NK-92 treated with Interleukin-12 subunit alpha and Interleukin-12 subunit beta, amount 100 ng/mL, for 24 hours (cell line): Measurements from ENCODE around the gene BCLAF1.
"Not testable (repeated sequence)": the region's sequence is repeated elsewhere in the genome, so short reads cannot be mapped to it uniquely, and the experiment has no call there.

Source experiments
- DNase-seq: peaks from one replicate; lab custom pipeline; 2025; lab: John Stamatoyannopoulos, UW

Gene BCLAF1

DNA sequence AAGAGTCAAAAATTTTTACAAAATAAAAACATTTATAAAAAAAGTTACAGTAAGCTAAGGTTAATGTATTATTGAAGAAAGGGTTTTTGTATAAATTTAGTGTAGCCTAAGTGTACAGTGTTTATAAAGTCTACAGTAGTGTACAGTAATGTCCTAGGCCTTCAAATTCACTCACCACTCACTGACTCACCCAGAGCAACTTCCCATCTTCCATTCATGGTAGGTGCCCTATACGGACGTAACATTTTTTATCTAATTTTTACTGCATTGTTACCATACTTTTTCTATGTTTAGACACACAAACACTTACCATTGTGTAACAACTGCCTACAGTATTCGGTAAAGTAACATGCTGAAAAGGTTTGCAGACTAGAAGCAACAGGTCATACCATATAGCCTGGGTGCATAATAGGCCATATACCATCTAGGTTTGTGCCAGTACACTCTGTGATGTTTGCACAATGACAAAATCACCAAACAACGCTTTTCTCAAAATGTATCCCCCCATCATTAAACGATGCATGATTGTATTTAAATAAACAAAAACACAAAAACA, 45.5 kb downstream of the BCLAF1 start:
- DNase-seq = no peak

DNA sequence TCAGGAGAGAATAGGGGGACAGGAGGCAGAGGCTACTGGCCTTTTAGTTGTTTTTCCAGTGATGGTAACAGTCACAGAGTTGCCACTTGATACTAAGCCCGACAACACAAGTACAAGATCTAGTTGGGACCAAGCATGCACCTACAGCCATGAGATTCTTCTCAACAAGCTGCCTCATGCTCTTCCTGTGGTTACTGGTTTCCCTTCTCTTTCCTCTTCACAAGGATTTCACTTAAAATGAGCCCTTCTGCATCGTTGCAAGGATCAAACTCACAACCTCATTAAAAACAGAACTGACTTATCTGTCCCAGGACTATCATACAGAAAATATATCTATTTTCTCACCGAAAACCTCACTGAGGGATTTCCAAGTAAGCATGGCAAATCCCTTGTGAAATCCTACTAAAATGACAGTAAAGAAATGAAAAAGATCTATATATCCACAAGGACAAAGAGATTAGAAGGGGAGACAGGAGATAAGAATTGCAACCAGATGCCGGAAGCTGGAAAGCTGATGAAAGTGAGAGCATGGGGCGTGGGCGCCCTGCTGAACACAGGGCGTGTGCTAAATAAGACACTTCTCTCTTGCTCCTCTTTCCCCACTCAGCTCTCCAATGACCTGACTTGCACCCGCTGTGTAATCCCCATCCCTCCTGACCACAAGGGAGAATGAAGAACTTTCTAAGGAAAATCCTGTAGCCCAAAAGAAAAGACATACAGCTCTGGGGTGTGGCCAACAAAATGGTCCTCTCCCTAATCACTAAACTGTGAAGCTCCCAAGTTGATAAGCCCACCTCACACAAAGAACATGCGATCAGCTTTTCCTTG, 53.0 kb downstream of the BCLAF1 start:
- no peak for DNase-seq

DNA sequence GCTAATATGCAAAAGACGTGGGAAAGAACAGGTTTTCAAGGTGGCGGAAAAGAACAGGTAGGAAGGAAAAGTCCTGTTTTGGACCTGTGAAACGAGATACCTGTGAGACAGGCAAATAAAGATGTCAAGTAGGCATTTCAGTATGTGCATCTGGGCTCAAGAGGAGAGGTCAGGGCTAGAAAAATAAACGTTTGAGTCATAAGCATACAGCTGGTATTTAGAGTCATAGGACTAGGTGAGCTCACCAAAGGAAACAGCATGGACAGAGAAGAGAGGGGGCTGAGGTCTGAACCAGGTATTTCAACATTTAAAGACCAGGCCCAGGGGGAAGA, 54.4 kb downstream of the BCLAF1 start:
- no peak for DNase-seq

DNA sequence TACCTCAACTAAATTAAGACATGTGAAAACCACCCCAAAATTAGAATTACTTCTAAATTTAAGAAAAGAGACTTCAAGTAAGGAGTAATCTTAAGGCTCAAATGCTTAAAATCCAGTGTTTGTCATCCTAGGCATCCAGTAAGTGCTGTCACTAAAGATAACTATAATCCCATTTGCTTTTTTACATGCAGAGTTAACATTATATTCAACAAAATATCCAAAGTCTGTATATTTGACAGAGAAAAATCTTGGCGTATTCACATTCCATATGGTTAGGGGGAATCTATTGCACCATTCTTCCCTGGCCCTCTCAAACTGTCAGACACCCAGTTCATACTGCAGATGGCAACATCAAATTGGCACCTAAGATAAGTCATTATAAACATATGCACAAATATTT, 56.9 kb downstream of the BCLAF1 start:
- DNase-seq = no peak

DNA sequence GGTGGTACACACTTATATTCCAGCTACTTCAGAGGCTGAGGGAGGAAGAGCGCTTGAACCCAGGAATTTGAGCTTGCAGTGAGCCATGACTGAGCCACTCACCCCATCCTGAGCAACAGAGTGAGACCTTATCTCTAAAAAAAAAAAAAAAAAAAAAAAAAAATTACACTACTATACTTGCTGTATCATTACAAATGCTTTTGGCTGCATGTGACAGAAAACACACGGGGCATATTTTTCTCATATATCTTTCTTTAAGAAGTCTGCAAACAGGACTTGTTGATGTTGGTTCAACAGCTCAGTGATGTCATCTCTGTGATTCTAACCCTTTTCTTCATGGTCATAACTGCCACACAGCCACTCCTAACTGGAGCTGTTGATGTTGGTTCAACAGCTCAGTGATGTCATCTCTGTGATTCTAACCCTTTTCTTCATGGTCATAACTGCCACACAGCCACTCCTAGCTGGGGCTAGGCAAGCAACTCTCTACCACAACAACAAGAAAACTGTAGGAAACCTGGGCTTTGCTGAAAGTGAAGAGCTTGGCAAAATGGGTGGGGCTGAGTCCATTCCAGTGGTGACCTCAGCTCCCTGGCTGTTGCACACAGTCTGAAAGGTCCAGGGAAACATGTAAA, 59.3 kb downstream of the BCLAF1 start:
- DNase-seq = no peak

DNA sequence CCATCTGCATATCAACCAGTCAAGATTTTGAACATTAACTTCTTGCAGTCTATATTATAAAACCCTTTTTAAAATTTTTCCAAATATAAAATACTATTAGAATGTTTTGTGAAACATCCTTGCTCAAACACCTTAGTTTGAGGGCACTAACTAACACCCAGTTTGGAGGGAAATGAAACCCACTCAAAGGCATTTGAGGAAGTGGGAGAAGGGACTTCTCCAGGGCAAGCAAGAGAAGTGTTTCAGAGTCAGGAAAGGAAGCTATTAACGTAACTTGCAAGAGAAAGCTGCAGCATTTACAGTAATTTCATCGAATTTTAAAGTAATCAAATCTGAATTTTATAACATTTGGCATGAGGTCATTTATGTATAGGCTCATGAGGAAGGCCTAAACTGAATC, 60.8 kb downstream of the BCLAF1 start:
- no peak for DNase-seq

DNA sequence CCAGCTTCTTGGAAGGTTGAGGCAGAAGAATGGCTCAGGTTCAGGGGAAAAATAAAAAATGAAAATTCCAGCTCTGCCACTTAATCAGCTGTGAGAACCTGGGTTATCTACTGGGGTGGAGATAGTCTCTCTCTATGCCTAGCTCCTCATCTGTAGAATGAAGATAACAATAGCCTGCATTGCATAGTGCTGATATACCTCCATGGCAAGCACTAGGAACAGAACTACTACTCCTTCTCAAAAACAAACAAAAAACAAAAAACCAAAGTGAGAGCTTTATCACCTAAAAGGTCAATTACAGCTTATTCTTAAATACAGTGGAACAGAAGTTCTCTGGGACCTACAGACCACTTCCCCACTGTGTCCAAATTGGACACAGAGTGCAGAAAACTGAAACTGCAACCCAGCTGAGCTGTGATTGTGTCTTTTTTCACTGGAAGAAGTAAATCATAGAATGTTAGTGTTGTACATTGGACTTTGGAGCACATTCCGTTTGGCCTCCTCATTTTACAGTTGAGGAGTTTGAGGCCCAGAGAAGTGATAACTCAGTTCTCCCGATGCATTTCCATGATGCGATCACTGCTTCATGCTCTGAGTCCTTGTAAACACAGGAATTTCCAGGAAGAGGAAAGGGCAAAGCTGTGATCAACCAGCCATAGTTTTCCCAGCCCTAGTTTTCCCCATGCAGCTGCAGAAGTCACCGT, 62.8 kb downstream of the BCLAF1 start:
- no peak for DNase-seq

DNA sequence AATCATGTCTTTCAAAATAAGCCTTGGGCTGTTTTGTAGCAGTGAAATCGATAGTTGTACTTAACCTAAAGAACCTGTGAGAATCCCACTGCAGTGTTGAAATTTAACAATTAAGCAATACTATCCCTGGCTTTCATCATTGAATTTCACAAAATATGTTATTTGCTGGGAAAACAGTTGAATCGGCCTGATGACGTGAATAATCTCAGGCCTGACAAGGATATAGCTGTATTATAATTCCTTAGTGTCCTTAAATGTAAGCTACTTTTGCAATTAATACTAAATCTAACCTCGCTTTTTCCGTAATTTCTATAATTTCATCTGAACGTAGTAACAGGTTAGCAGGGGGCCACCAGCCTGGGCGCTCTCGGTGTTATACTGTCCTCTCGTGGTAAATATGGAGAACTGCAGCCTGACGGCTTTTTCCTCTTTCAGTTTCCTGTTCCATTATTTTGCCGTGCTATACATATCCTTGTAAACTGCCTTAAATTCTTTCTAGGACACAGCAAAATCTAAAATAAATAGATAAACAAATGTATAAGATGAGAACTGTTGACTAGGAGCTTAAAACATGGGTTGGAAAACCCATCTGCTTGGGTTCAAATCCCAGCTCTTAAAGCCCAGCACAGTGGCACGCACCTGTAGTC, 63.5 kb downstream of the BCLAF1 start:
- peak; percentile 32 for DNase-seq

DNA sequence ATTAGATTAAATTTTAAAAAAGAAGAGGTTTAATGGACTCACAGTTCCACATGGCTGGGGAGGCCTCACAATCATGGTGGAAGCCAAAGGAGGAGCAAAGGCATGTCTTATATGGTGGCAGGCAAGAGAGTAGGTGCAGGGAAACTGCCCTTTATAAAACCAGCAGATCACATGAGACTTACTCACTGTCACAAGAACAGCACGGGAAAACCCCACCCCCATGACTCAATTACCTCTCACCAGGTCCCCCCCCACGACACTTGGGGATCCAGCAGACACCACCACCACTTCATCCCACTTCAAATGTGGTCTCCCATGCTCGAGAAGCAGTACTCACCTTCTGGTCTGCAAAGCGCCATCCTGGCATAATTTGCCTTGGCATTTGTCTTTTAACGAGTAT, 64.2 kb downstream of the BCLAF1 start:
- peak; percentile 34 for DNase-seq

DNA sequence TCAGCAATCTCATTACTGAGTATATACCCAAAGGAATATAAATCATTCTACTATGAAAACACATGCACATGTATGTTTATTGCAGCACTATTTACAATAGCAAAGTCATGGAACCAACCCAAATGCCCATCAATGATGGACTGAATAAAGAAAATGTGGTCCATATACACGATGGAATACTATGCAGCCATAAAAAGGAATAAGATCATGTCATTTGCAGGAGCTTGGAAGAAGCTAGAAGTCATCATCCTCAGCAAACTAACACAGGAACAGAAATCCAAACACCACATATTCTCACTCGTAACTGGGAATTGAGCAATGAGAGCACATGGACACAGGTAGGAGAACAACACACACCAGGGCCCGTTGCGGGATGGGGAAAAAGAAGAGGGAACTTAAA, 64.7 kb downstream of the BCLAF1 start:
- not testable (repeated sequence) for DNase-seq

DNA sequence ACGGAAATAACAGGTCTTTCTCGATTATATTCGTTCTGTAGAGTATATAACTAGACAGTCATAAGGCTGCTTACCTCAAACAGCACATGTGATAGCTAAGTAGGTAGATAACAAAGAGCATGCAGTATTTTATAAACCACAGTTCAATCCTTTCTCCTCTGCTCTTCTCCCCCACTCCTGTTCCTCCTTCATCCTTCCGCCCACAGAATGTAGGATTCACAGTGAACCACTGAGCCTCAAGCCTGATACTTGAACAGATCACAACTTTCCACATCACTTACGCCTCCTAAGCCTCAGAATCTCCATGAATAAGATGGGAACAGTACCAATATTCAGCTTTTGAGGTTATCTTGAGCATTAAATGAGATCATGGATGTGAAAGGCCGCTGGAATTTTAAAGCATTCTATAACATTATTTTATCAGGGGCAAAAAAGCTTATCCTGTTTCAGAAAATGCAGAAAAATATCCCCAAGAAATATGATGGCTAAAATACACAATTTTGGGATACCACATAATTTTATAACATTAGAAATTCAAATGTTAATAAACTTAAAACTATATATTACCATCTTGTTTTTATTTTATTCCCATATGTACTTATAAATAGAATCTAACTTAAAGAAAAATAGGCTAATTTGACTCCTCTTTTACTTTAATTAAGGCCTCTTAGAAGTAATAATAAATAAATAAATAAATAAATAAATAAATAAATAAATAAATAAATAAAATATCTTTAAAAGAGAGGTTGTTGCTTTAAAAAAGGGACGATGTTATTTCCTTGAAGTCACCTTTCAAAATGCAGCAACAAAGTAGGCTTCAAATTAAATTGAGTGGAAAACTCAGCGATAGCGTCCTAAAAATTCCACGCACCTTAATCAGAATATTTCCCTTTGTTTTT, 72.9 kb downstream of the BCLAF1 start:
- no peak for DNase-seq

DNA sequence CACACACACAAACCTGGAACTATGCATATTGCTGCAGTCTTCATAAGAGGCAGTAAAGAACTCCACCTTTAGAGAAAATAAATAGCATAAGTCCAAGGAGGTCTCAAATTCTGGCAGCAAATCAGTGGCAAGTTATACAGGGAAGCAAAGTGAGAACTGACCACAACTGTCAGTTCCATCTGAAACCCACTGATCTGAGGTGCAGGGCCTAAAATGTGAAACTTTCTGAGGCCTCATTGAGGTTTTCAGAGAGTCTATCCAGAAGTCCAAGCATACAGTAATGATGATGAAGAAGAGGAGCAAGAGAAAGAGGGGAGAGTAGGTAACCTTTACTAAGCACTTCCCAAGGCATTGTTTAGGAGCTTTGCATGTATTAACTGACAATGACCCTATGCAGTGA, 75.8 kb downstream of the BCLAF1 start:
- DNase-seq = no peak

DNA sequence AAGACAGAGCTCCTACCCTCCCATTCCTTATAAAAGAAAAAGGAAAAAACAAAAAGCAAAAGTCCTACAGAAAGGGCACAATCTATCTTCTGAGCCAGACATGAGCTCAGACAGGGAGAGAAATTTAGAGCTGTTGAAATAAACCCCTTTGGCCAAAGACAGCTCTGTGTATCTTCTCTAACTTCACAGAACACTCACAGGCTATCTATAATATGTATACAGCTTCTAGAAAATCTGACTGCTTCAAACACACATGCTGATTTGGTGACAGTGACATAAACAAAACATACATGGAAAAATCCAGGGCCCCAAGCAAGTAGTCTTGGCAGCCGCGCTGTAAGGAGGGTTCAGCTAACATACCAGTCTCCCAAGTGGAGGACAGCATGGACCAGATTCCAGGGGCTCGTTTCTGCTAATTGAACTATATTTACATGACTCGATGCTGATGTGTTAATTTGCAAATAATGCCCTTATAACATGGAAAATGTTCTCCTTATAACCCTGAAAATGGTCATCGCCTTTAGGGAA, 76.6 kb downstream of the BCLAF1 start:
- no peak for DNase-seq

DNA sequence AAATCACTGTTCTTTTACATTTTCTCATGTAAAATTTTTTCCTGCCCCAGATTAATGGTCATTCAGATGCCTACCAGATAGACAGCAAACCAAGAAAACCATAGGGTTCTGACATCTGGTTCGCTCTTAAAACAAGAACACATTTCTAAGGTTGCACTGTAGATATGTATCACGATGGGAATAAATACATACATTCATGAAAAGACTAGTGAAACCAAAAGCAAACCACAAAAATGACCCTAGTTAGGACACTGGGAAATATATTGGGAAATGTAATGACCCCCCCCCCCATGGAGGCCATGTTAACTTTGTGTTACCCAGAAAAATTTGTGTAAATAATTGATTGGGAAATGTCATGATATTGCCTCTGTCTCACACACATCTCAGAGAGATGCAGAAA, 77.0 kb downstream of the BCLAF1 start:
- no peak for DNase-seq

DNA sequence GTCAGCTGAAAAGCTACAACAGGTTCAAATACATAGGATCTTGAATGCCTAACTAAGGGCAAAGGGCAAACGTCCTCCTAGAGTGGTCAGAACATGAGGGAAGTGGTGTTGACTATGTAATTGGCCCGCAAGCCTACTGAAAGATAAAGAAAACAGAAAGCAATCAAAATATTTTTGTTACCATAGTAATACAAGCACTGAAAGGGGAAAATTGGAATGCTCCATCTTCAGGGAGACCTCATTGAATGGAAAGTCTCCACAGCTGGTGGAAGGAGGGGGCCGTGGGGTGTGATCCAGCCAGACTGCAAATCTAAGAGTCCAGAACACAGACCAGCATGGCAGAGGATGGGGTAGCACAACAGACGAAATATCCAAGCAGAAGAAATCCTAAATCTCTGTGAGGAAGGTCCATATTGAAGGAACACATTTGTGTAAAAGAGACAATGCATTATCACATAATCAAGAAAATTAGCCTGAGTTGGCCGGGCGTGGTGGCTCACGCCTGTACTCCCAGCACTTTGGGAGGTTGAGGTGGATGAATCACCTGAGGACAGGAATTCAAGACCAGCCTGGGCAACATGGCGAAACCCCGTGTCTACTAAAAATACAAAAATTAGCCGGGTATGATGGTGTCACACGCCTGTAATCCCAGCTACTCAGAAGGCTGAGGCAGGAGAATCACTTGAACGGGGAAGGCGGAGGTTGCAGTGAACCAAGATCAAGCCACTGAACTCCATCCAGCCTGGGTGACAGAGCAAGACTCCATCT, 79.1 kb downstream of the BCLAF1 start:
- DNase-seq = no peak

DNA sequence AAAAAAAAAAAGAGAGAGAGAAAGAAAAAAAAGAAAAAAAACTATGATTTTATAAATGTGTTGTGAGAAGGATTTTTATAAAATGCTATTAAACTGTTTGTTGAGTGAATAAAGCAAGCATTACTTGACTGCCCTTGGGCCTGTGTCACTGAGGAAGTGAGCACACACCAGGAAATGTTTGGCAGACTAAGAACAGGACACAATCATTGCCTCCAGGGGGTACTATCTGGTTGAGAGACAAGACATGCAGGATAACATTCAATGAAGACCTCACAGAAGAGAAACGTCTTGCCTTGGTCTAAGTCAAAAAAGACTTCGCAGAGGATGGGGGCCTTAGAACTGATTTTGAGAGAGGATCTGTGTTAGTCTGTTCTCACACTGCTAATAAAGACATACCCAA, 80.2 kb downstream of the BCLAF1 start:
- DNase-seq = no peak

DNA sequence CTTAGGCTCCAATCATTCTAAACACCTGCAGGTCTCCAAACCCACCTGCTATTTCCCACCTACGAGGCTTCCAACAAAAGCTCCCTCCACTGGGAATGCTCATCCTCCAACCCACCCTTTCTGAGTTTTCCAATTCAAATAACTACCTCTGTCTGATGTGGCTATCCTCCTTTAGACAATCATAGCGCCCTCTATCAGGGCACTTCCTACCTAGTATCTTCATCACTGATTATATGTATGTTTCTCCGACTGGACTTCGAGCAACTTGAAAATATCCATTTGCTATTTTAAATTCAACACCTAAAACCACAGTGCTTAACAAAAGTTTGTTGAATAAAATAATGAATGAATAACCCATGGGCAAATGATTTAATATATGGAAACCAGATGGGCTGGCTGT, 80.9 kb downstream of the BCLAF1 start:
- no peak for DNase-seq
